Keratinocyte (primary cell): ENCODE data around the gene ITPR1. TPM values are rescaled to one million over a fixed set of nuclear protein-coding genes. Genes with fewer than 3 reads are reported as not detected.
A peak's percentile ranks its signal among the peaks of the same experiment; 100 is the strongest.
"Not testable (repeated sequence)": the region's sequence is repeated elsewhere in the genome, so short reads cannot be mapped to it uniquely, and the experiment has no call there.

ENCODE experiments used
- DNase-seq: peaks from one replicate; pipeline ENCODE4 v3.0.0-alpha.2; 2011; ENCODE audit warnings: low read depth, missing footprints, low spot score
- FAIRE-seq: peaks from 2 replicates; lab custom pipeline; 2011; peaks lifted over from hg19 to GRCh38; lab: Jason Lieb, UNC
- H2AFZ ChIP-seq: 2 replicates; pipeline ENCODE4 v1.6.0; 2012; ENCODE audit warnings: low read length, control low read depth, inconsistent platforms; ENCODE audit not compliant: control insufficient read depth
- H3K27ac ChIP-seq: 2 replicates; pipeline ENCODE4 v1.5.1; 2011; ENCODE audit warnings: low read length; ENCODE audit not compliant: control insufficient read depth, insufficient read depth
- H3K27me3 ChIP-seq: 3 replicates; pipeline ENCODE4 v1.6.0; 2011; ENCODE audit warnings: low read length; ENCODE audit not compliant: control insufficient read depth, insufficient read depth; ENCODE audit errors: extremely low read depth
- H3K36me3 ChIP-seq, 2 experiments: 2 replicates in 1 of 2; 3 replicates in 1 of 2; pipeline ENCODE4 v1.5.1; 2011; ENCODE audit warnings: low read length in 2 of 2, mild to moderate bottlenecking in 1 of 2; ENCODE audit not compliant: control insufficient read depth in 2 of 2, insufficient read depth in 2 of 2; ENCODE audit errors: extremely low read depth in 1 of 2
- H3K4me1 ChIP-seq: 3 replicates; pipeline ENCODE4 v1.5.1; 2011; ENCODE audit warnings: low read length; ENCODE audit not compliant: control insufficient read depth, insufficient read depth; ENCODE audit errors: extremely low read depth
- H3K4me2 ChIP-seq: 3 replicates; pipeline ENCODE4 v1.6.0; 2011; ENCODE audit warnings: low read depth, low read length; ENCODE audit not compliant: control insufficient read depth, insufficient read depth; ENCODE audit errors: extremely low read depth
- H3K4me3 ChIP-seq, 3 experiments: fragments of 200-600 bp in 1 of 3; sonication (generic) in 1 of 3; 2 replicates in 2 of 3; 3 replicates in 1 of 3; pipeline ENCODE4 v1.5.1; 2011 to 2016; ENCODE audit warnings: low read length in 3 of 3, mild to moderate bottlenecking in 3 of 3, control low read depth in 2 of 3, inconsistent platforms in 1 of 3, low read depth in 1 of 3, mixed read lengths in 1 of 3, mixed run types in 1 of 3, moderate library complexity in 1 of 3; ENCODE audit not compliant: control insufficient read depth in 2 of 3, insufficient read depth in 2 of 3; ENCODE audit errors: extremely low read depth in 1 of 3
- H3K79me2 ChIP-seq: 2 replicates; pipeline ENCODE4 v1.6.0; 2012; ENCODE audit warnings: low read length; ENCODE audit not compliant: control insufficient read depth, insufficient read depth
- H3K9ac ChIP-seq: 3 replicates; pipeline ENCODE4 v1.6.0; 2011; ENCODE audit warnings: low read length; ENCODE audit not compliant: control insufficient read depth, insufficient read depth; ENCODE audit errors: extremely low read depth
- H3K9me1 ChIP-seq: 3 replicates; pipeline ENCODE4 v1.6.0; 2011; ENCODE audit warnings: low read length; ENCODE audit not compliant: control insufficient read depth, insufficient read depth; ENCODE audit errors: extremely low read depth
- H3K9me3 ChIP-seq: 2 replicates; pipeline ENCODE4 v1.5.1; 2012; ENCODE audit warnings: low read depth, low read length; ENCODE audit not compliant: control insufficient read depth
- H4K20me1 ChIP-seq: 3 replicates; pipeline ENCODE4 v1.6.0; 2011; ENCODE audit warnings: low read length; ENCODE audit not compliant: control insufficient read depth, insufficient read depth; ENCODE audit errors: extremely low read depth
- CTCF ChIP-seq, 3 experiments: IDR thresholded peaks in 1 of 3; conservative IDR thresholded peaks in 1 of 3; optimal IDR thresholded peaks in 1 of 3; 2 replicates in 2 of 3; 3 replicates in 1 of 3; pipeline versions ENCODE3 to v1.5.1; 2011; ENCODE audit warnings: low read length in 3 of 3, mild to moderate bottlenecking in 3 of 3, moderate library complexity in 2 of 3, control low read depth in 1 of 3, inconsistent platforms in 1 of 3; ENCODE audit not compliant: insufficient read depth in 2 of 3; ENCODE audit errors: extremely low read depth in 1 of 3
- EZH2 ChIP-seq: IDR thresholded peaks from one replicate; pipeline ENCODE4 v1.6.1; 2012; ENCODE audit warnings: inconsistent platforms, mild to moderate bottlenecking, low read length, moderate library complexity
- dilution Hi-C: fragments of 300-500 bp; cut with MboI; formaldehyde crosslinking; loops from one replicate; pipeline ENCODE4 v1.7.0; 2020; ENCODE audit warnings: low sequenced_read_pairs; ENCODE audit not compliant: extremely low pct_ligation_motif_present
- polyA plus RNA-seq, 5 experiments: library from polyadenylated mRNA; depleted of rRNA in 3 of 5; stranded (reverse) in 3 of 5; stranded (forward) in 1 of 5; unstranded in 1 of 5; fragments of >200 nt; gene quantifications; 1 replicate in 1 of 5; 2 replicates in 3 of 5; 3 replicates in 1 of 5; pipeline versions ENCODE4 v1.2.1 to v1.2.3, GENCODE V29; 2011 to 2012; ENCODE audit warnings: missing spikeins in 2 of 5, low read depth in 1 of 5, low replicate concordance in 1 of 5

The ITPR1 gene
- polyA plus RNA-seq, 1 donor (not counting 4 experiments of a cell fraction or from before 2014, with no cell fraction given) = 3.5 TPM

GRCh38 chr3:4588466-4588865 is 95.3 kb downstream of the ITPR1 start:
- TF ChIP-seq CTCF (optimal IDR thresholded peaks at IDR 0.05 in 1 of 3, IDR thresholded peaks at IDR 0.05 in 1 of 3, conservative IDR thresholded peaks at IDR 0.05 in 1 of 3; ENCODE audit: extremely low read depth in 1 of 3, insufficient read depth in 2 of 3, low read length in 3 of 3) (no peak), EZH2 (no peak)
- Histone ChIP-seq H4K20me1 (no peaks in the 10 kb centered on the region), H3K4me1 (peaks cover 14% of the 10 kb centered on the region), H3K79me2 (no peaks in the 10 kb centered on the region), H3K27ac (no peak overlapping the region), H3K9ac (no peak overlapping the region), H2AFZ (no peak overlapping the region), H3K4me2 (peak overlapping the region; percentile 9), H3K9me3 (no peaks in the 10 kb centered on the region), H3K4me3 (no peak overlapping the region), H3K36me3 (no peaks in the 10 kb centered on the region), H3K27me3 (no peaks in the 10 kb centered on the region), H3K9me1 (no peaks in the 10 kb centered on the region)
- FAIRE-seq (peak; percentile 77), DNase-seq (peak; percentile 9)
- dilution Hi-C loops = no loop called here

DNA sequence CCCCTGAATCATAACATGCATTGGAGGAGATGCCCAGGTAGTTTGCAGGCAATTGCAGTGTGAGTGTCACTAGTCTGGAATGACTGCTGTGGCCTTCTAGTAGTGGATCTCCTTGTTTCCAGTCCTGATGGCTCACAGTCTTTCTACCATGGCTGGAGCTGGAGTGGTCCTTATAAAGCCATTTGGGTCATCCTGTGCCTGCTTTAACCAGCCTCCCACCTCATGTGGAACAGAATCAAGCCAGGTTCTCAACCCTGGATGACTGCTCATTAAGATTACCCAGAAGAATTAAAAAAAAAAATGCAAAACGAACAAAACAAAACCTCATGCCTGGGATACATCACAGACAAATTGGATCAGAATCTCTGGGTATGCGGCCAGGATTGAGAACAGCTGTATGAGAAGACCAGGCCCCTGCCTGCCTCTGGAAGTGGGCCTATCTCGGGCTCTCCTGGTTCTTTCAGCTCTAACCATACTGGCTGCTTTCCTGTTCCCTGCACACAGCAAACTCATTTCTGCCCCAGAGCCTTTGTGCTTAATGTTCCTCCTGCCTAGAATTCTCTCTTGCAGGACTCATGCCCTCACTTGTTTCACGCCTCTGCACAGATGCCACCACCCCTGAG is 96.4 kb downstream of the ITPR1 start:
- FAIRE-seq (peak; percentile 5), DNase-seq (no peak)
- Histone ChIP-seq H3K9me3 (no peaks in the 10 kb centered on the region), H3K27me3 (no peaks in the 10 kb centered on the region), H3K9ac (no peak overlapping the region), H4K20me1 (no peaks in the 10 kb centered on the region), H3K79me2 (no peaks in the 10 kb centered on the region), H3K4me2 (no peak overlapping the region), H3K4me3 (no peak overlapping the region), H3K4me1 (peaks cover 14% of the 10 kb centered on the region), H3K9me1 (no peaks in the 10 kb centered on the region), H3K36me3 (no peaks in the 10 kb centered on the region), H2AFZ (peak overlapping the region; percentile 2), H3K27ac (no peak overlapping the region)
- TF ChIP-seq EZH2 (no peak), CTCF (optimal IDR thresholded peaks at IDR 0.05 in 1 of 3, IDR thresholded peaks at IDR 0.05 in 1 of 3, conservative IDR thresholded peaks at IDR 0.05 in 1 of 3; ENCODE audit: extremely low read depth in 1 of 3, insufficient read depth in 2 of 3, low read length in 3 of 3) (no peak)
- dilution Hi-C loops = no loop called here

DNA sequence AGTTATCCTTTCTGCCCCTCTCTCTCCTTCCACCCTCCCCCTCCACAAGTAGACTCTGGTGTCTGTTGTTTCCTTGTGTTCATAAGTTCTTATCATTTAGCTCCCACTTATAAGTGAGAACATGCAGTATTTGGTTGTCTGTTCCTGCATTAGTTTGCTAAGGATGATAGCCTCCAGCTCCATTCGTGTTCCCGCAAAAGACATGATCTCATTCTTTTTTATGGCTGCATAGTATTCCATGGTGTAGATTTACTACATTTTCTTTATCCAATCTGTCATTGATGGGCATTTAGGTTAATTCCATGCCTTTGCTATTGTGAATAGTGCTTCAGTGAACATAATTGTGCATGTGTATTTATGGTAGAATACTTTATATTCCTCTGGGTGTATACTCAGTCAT is 97.7 kb downstream of the ITPR1 start:
- H3K79me2 ChIP-seq = not testable (repeated sequence)

More for the DNA sequence above, 97.7 kb downstream of the ITPR1 start:
- H3K9me1 ChIP-seq, H3K27me3 ChIP-seq, DNase-seq, H3K9me3 ChIP-seq, H3K36me3 ChIP-seq, dilution Hi-C loops, FAIRE-seq, H3K4me2 ChIP-seq, H2AFZ ChIP-seq, H3K4me3 ChIP-seq, H3K27ac ChIP-seq, H4K20me1 ChIP-seq, H3K9ac ChIP-seq: not testable (repeated sequence)
- H3K4me1 ChIP-seq = peaks cover 14% of the 10 kb centered on the region
